Heart left ventricle (tissue), 13 donors: ENCODE measurements around the gene SLC8B1.

Experiments
- CTCF ChIP-seq, 12 donors: fragments of 200-600 bp; sonication (generic) in 4 of 12; IDR thresholded peaks; one replicate each; pipeline versions ENCODE4 v1.5.0 to v1.8.0; 2018 to 2022; ENCODE audit warnings: antibody characterized with exemption in 12 of 12, mild to moderate bottlenecking in 5 of 12
- POLR2A ChIP-seq, 2 donors: fragments of 450-650 bp; IDR thresholded peaks; one replicate each; pipeline ENCODE4 v1.6.1; 2017; ENCODE audit warnings: antibody characterized with exemption in 2 of 2, mild to moderate bottlenecking in 2 of 2, moderate library complexity in 2 of 2
- donor health status: ischemic (EF 13 %, LVEDD 7.1; RV severe dilation, severe dysfunction).
- donor health status: DM: no; HTN: yes; CAD: no.
- donor health status: DM: no; HTN: no; CAD: no.
- donor health status: ischemic (EF 25% LVEDD 6.9; RV normal size, moderate dysfunction).
- donor health status: ischemic (EF 25% LVEDD 5.7; RV mildly dilated, moderate dysfunction).
- donor health status: ischemic (EF 35%, LVEDD 5.7; RV mildly dilated, moderate dysfunction).
- donor health status: nonischemic (EF 11% LVEDD 7.7; RV severe dilation, severe dysfunction).
- donor health status: DM: yes; HTN: yes; CAD: no.
- donor health status: PGD.
- donor health status: ischemic (EF 29% LVEDD 5.4; RV normal size, mild dysfunction).
- donor health status: nonischemic (EF 23%, LVEDD 6.1; RV moderate dilation, normal function).

GRCh38 chr12:113295886-113296556 lies 38.9 kb downstream of the SLC8B1 start:
- TF ChIP-seq POLR2A (IDR thresholded peaks at IDR 0.05) (no peak), CTCF (IDR thresholded peaks at IDR 0.05) (no peak)
